ENCODE measurements around the gene NPDC1.

- no peak for TF ChIP-seq EZH2 (IDR thresholded peaks at IDR 0.05; ENCODE audit: insufficient read depth, poor library complexity, severe bottlenecking)
- TF ChIP-seq EZH2phosphoT487 (IDR thresholded peaks at IDR 0.05; ENCODE audit: insufficient read depth, low read depth), result no peak
Observed at GRCh38 chr9:137042751-137043727, 2.9 kb downstream of the NPDC1 start.
